HepG2 (cell line): ENCODE results near the gene SGPL1. TPM values are rescaled to one million over a fixed set of nuclear protein-coding genes. Genes with fewer than 3 reads are reported as not detected.
A peak's percentile ranks its signal among the peaks of the same experiment; 100 is the strongest.

Experiments
- BATF2 ChIP-seq: sonication (generic); formaldehyde crosslinking; IDR thresholded peaks from 2 replicates; pipeline ENCODE4 v1.8.0; 2022; ENCODE audit warnings: mild to moderate bottlenecking, missing genetic modification reagents, moderate library complexity
- IKZF1 ChIP-seq: fragments of 450-650 bp; IDR thresholded peaks from 2 replicates; pipeline ENCODE4 v1.7.1; 2016
- MAFG ChIP-seq: sonication (generic); formaldehyde crosslinking; IDR thresholded peaks from 2 replicates; pipeline ENCODE4 v1.5.1; 2020; ENCODE audit warnings: mild to moderate bottlenecking, missing genetic modification reagents
- NFYC ChIP-seq: IDR thresholded peaks from 2 replicates; pipeline ENCODE4 v1.6.1; 2016; ENCODE audit warnings: missing genetic modification reagents, missing compliant biosample characterization
- NONO ChIP-seq, 2 experiments: fragments of 450-650 bp in 1 of 2; sonication (generic) in 1 of 2; formaldehyde crosslinking in 1 of 2; IDR thresholded peaks in 1 of 2; conservative IDR thresholded peaks in 1 of 2; 2 replicates each; pipeline versions ENCODE4 v1.6.1 to v1.8.0; 2017 to 2022; ENCODE audit warnings: mild to moderate bottlenecking in 1 of 2, missing genetic modification reagents in 1 of 2, moderate library complexity in 1 of 2
- PHF20 ChIP-seq: sonication (generic); formaldehyde crosslinking; IDR thresholded peaks from 2 replicates; pipeline ENCODE4 v1.5.0; 2020; ENCODE audit warnings: mild to moderate bottlenecking, missing genetic modification reagents
- SIN3A ChIP-seq: IDR thresholded peaks from 2 replicates; pipeline ENCODE4 v1.6.1; 2011; ENCODE audit warnings: low read depth, mild to moderate bottlenecking, control low read depth, low read length, borderline replicate concordance
- SSRP1 ChIP-seq: IDR thresholded peaks from 2 replicates; pipeline ENCODE4 v1.6.1; 2016; ENCODE audit warnings: control low read depth
- SUZ12 ChIP-seq: fragments of 150-350 bp; IDR thresholded peaks from 2 replicates; pipeline ENCODE4 v1.6.1; 2014; ENCODE audit warnings: low read depth, low read length
- TFDP1 ChIP-seq: IDR thresholded peaks from 2 replicates; pipeline ENCODE4 v1.6.1; 2016; ENCODE audit warnings: missing compliant biosample characterization, missing genetic modification reagents, borderline replicate concordance
- ZNF296 ChIP-seq: sonication (generic); formaldehyde crosslinking; conservative IDR thresholded peaks from 2 replicates; pipeline ENCODE4 v1.5.0; 2020; ENCODE audit warnings: mild to moderate bottlenecking, missing genetic modification reagents
- ZNF570 ChIP-seq: sonication (generic); formaldehyde crosslinking; IDR thresholded peaks from 2 replicates; pipeline ENCODE4 v1.4.0; 2020; ENCODE audit warnings: mild to moderate bottlenecking, missing genetic modification reagents, borderline replicate concordance
- ZSCAN22 ChIP-seq: sonication (generic); formaldehyde crosslinking; IDR thresholded peaks from 2 replicates; pipeline ENCODE4 v1.4.0; 2020; ENCODE audit warnings: mild to moderate bottlenecking, missing genetic modification reagents
- ZSCAN29 ChIP-seq: sonication (generic); formaldehyde crosslinking; conservative IDR thresholded peaks from 2 replicates; pipeline ENCODE4 v1.4.0; 2020; ENCODE audit warnings: mild to moderate bottlenecking, missing genetic modification reagents
- ZSCAN30 ChIP-seq: sonication (generic); formaldehyde crosslinking; IDR thresholded peaks from 2 replicates; pipeline ENCODE4 v1.5.0; 2020; ENCODE audit warnings: mild to moderate bottlenecking, missing genetic modification reagents
- polyA plus RNA-seq, 8 experiments: library from polyadenylated mRNA; depleted of rRNA in 3 of 8; stranded (reverse) in 7 of 8; unstranded in 1 of 8; fragments of >200 nt; fragmentation: Illumina TruSeq in 4 of 8; extraction: Trizol in 4 of 8; gene quantifications; 2 replicates each; pipeline versions ENCODE4 v1.2.1 to v1.2.3, GENCODE V29; 2011 to 2016; ENCODE audit warnings: low read depth in 4 of 8, missing spikeins in 1 of 8, mixed read lengths in 1 of 8; ENCODE audit not compliant: insufficient read depth in 1 of 8
- total RNA-seq, 5 experiments: library from RNA; depleted of rRNA; stranded (reverse); fragments of >200 nt; fragmentation: Illumina TruSeq; extraction: Trizol; gene quantifications; 2 replicates each; pipeline ENCODE4 v1.2.3, GENCODE V29; 2016; ENCODE audit warnings: low read depth in 1 of 5
- TF ChIP-seq, protein P1 (sequence below): sonication (generic); formaldehyde crosslinking; IDR thresholded peaks from 2 replicates; pipeline ENCODE4 v1.5.0; 2020; ENCODE audit warnings: mild to moderate bottlenecking, missing genetic modification reagents, borderline replicate concordance
- TF ChIP-seq, protein P2 (sequence below): sonication (generic); formaldehyde crosslinking; IDR thresholded peaks from 2 replicates; pipeline ENCODE4 v1.4.0; 2020; ENCODE audit warnings: mild to moderate bottlenecking, low read depth, missing genetic modification reagents
- TF ChIP-seq, protein P3 (sequence below): sonication (generic); formaldehyde crosslinking; IDR thresholded peaks from 2 replicates; pipeline ENCODE4 v1.5.0; 2020; ENCODE audit warnings: missing genetic modification reagents
- TF ChIP-seq, protein P4 (sequence below): sonication (generic); formaldehyde crosslinking; IDR thresholded peaks from 2 replicates; pipeline ENCODE4 v1.5.1; 2020; ENCODE audit warnings: missing genetic modification reagents, mild to moderate bottlenecking, borderline replicate concordance

The SGPL1 gene
- total and polyA plus RNA-seq, 2 of the 13 experiments (the other 11 are each of a cell fraction or from before 2014, with no cell fraction given) = 17.6 to 25.0 TPM

GRCh38 chr10:70887804-70888800, 72.4 kb downstream of the SGPL1 start, which contains the start of gene PCBD1 (continued):
- TF ChIP-seq SIN3A (peak; percentile 47; the same call in 1 of the 2 replicates), ZNF570 (0 out of 2 replicates have a peak, but pooled peaks have one; percentile 22), SUZ12 (no peak), ZSCAN29 (0 out of 2 replicates have a peak, but pooled peaks have one; percentile 48), SSRP1 (no peak), ZSCAN30 (CRISPR knock-in tag) (no peak), ZNF296 (CRISPR knock-in tag) (no peak), NONO (IDR thresholded peaks at IDR 0.05) (no peak), NONO (CRISPR knock-in tag; conservative IDR thresholded peaks at IDR 0.05) (peak; percentile 73; the same call in 1 of the 2 replicates), ZSCAN22 (peak; percentile 44; the same call in 1 of the 2 replicates), PHF20 (CRISPR knock-in tag) (no peak), MAFG (CRISPR knock-in tag) (no peak), BATF2 (no peak), NFYC (CRISPR knock-in tag) (no peak), TFDP1 (CRISPR knock-in tag) (peak; percentile 81; the same call in 1 of the 2 replicates), IKZF1 (no peak)
- TF ChIP-seq, protein P1, sequence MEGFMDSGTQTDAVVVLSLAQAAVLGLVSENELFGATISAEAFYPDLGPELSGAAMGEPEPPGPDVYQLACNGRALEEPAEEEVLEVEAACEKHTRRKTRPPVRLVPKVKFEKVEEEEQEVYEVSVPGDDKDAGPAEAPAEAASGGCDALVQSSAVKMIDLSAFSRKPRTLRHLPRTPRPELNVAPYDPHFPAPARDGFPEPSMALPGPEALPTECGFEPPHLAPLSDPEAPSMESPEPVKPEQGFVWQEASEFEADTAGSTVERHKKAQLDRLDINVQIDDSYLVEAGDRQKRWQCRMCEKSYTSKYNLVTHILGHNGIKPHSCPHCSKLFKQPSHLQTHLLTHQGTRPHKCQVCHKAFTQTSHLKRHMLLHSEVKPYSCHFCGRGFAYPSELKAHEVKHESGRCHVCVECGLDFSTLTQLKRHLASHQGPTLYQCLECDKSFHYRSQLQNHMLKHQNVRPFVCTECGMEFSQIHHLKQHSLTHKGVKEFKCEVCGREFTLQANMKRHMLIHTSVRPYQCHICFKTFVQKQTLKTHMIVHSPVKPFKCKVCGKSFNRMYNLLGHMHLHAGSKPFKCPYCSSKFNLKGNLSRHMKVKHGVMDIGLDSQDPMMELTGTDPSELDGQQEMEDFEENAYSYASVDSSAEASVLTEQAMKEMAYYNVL (CRISPR knock-in tag) = no peak
- TF ChIP-seq, protein P2, sequence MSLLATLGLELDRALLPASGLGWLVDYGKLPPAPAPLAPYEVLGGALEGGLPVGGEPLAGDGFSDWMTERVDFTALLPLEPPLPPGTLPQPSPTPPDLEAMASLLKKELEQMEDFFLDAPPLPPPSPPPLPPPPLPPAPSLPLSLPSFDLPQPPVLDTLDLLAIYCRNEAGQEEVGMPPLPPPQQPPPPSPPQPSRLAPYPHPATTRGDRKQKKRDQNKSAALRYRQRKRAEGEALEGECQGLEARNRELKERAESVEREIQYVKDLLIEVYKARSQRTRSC (CRISPR knock-in tag) = 0 out of 2 replicates have a peak, but pooled peaks have one; percentile 54
- TF ChIP-seq, protein P3, sequence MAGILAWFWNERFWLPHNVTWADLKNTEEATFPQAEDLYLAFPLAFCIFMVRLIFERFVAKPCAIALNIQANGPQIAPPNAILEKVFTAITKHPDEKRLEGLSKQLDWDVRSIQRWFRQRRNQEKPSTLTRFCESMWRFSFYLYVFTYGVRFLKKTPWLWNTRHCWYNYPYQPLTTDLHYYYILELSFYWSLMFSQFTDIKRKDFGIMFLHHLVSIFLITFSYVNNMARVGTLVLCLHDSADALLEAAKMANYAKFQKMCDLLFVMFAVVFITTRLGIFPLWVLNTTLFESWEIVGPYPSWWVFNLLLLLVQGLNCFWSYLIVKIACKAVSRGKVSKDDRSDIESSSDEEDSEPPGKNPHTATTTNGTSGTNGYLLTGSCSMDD (CRISPR knock-in tag) = no peak
- TF ChIP-seq, protein P4, sequence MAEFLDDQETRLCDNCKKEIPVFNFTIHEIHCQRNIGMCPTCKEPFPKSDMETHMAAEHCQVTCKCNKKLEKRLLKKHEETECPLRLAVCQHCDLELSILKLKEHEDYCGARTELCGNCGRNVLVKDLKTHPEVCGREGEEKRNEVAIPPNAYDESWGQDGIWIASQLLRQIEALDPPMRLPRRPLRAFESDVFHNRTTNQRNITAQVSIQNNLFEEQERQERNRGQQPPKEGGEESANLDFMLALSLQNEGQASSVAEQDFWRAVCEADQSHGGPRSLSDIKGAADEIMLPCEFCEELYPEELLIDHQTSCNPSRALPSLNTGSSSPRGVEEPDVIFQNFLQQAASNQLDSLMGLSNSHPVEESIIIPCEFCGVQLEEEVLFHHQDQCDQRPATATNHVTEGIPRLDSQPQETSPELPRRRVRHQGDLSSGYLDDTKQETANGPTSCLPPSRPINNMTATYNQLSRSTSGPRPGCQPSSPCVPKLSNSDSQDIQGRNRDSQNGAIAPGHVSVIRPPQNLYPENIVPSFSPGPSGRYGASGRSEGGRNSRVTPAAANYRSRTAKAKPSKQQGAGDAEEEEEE (CRISPR knock-in tag) = no peak
